H1 (cell line): ENCODE measurements around the gene MACC1. TPM values are rescaled to one million over a fixed set of nuclear protein-coding genes. Genes with fewer than 3 reads are reported as not detected.

Experiments used
- CTCF ChIA-PET: fragments of 300-600 bp; sonication (Branson Sonifier 250); formaldehyde crosslinking; loops from one replicate; lab custom pipeline; 2021; ENCODE audit not compliant: partially characterized antibody; lab: Charles Lee
- POLR2A ChIA-PET: fragments of 300-600 bp; sonication (Branson Sonifier 250); formaldehyde crosslinking; loops from one replicate; lab custom pipeline; 2021; ENCODE audit warnings: inconsistent platforms; ENCODE audit not compliant: partially characterized antibody; lab: Charles Lee
- DNase-seq, 2 experiments: peaks; one replicate each; pipeline versions ENCODE4 v3.0.0 to v3.0.0-alpha.2; 2010 to 2022; ENCODE audit warnings: low spot score in 2 of 2, low read depth in 1 of 2, mixed read lengths in 1 of 2
- FAIRE-seq: peaks from 2 replicates; lab custom pipeline; 2011; peaks lifted over from hg19 to GRCh38; lab: Jason Lieb, UNC
- H2AFZ ChIP-seq: 2 replicates; pipeline ENCODE4 v1.8.1; 2012; ENCODE audit warnings: low read length, inconsistent platforms
- H2AK5ac ChIP-seq: 2 replicates; pipeline ENCODE4 v1.6.1; 2013; ENCODE audit warnings: low read depth, low read length
- H2BK120ac ChIP-seq: replicated peaks from 2 replicates; pipeline ENCODE3; 2013; ENCODE audit warnings: low read depth, low read length, inconsistent platforms
- H2BK12ac ChIP-seq: 2 replicates; pipeline ENCODE4 v1.6.1; 2013; ENCODE audit warnings: low read depth, low read length
- H2BK15ac ChIP-seq: 2 replicates; pipeline ENCODE4 v1.6.1; 2013; ENCODE audit warnings: low read length
- H2BK20ac ChIP-seq: 2 replicates; pipeline ENCODE4 v1.6.1; 2013; ENCODE audit warnings: low read length
- H2BK5ac ChIP-seq: 2 replicates; pipeline ENCODE4 v1.6.1; 2013; ENCODE audit warnings: low read depth, low read length
- H3K14ac ChIP-seq: 2 replicates; pipeline ENCODE4 v1.6.1; 2013; ENCODE audit warnings: inconsistent platforms; ENCODE audit not compliant: insufficient read length
- H3K18ac ChIP-seq: 2 replicates; pipeline ENCODE4 v1.6.1; 2013; ENCODE audit warnings: low read length; ENCODE audit errors: extremely low read depth
- H3K23ac ChIP-seq: 2 replicates; pipeline ENCODE4 v1.6.1; 2013; ENCODE audit warnings: inconsistent platforms; ENCODE audit not compliant: insufficient read length
- H3K23me2 ChIP-seq: 2 replicates; pipeline ENCODE4 v1.6.1; 2013; ENCODE audit warnings: low read depth, low read length
- H3K27ac ChIP-seq: 2 replicates; pipeline ENCODE4 v1.6.1; 2011; ENCODE audit warnings: low read depth, low read length, inconsistent platforms
- H3K27me3 ChIP-seq, 4 experiments: replicated peaks in 1 of 4; 1 replicate in 1 of 4; 2 replicates in 3 of 4; pipeline versions ENCODE4 v1.6.1 to v1.8.1; 2011 to 2013; ENCODE audit warnings: low read length in 3 of 4, mild to moderate bottlenecking in 3 of 4, inconsistent platforms in 2 of 4, mixed read lengths in 2 of 4, moderate library complexity in 1 of 4; ENCODE audit not compliant: control insufficient read depth in 3 of 4, insufficient read depth in 3 of 4; ENCODE audit errors: extremely low read depth in 1 of 4
- H3K36me3 ChIP-seq, 4 experiments: 2 replicates each; pipeline versions ENCODE4 v1.6.1 to v1.8.1; 2011 to 2013; ENCODE audit warnings: mild to moderate bottlenecking in 4 of 4, low read length in 3 of 4, moderate library complexity in 2 of 4, control low read depth in 1 of 4, inconsistent platforms in 1 of 4; ENCODE audit not compliant: insufficient read depth in 4 of 4, control insufficient read depth in 2 of 4
- H3K4ac ChIP-seq: replicated peaks from 2 replicates; pipeline ENCODE3; 2013; ENCODE audit warnings: low read length, low read depth, mixed read lengths, inconsistent platforms; ENCODE audit not compliant: insufficient read length
- H3K4me1 ChIP-seq, 4 experiments: replicated peaks in 1 of 4; 1 replicate in 1 of 4; 2 replicates in 3 of 4; pipeline versions ENCODE4 v1.6.1 to v1.8.1; 2011 to 2013; ENCODE audit warnings: low read length in 3 of 4, inconsistent platforms in 2 of 4, mixed read lengths in 1 of 4; ENCODE audit not compliant: insufficient read depth in 4 of 4, control insufficient read depth in 3 of 4
- H3K4me2 ChIP-seq, 2 experiments: 2 replicates each; pipeline versions ENCODE4 v1.6.1 to v1.8.1; 2011 to 2013; ENCODE audit warnings: low read depth in 2 of 2, low read length in 2 of 2, control low read depth in 1 of 2, inconsistent platforms in 1 of 2, mild to moderate bottlenecking in 1 of 2; ENCODE audit not compliant: insufficient read depth in 1 of 2
- H3K4me3 ChIP-seq, 4 experiments: fragments of 200-600, 300-600 bp in 1 of 4; sonication (generic), shearing (Covaris generic), sonication (Bioruptor Twin) in 1 of 4; 2 replicates each; pipeline versions ENCODE4 v1.5.1 to v1.8.1; 2011 to 2016; ENCODE audit warnings: low read length in 4 of 4, low read depth in 3 of 4, control low read depth in 2 of 4, inconsistent platforms in 2 of 4, mild to moderate bottlenecking in 2 of 4, mixed read lengths in 1 of 4, moderate library complexity in 1 of 4; ENCODE audit not compliant: insufficient read depth in 2 of 4; ENCODE audit errors: extremely low read depth in 1 of 4
- H3K56ac ChIP-seq: replicated peaks from 2 replicates; pipeline ENCODE3; 2013; ENCODE audit warnings: low read depth, mild to moderate bottlenecking, mixed read lengths, low read length, inconsistent platforms; ENCODE audit not compliant: insufficient read length
- H3K79me1 ChIP-seq: 2 replicates; pipeline ENCODE4 v1.6.1; 2013; ENCODE audit warnings: low read depth, low read length, control low read depth
- H3K79me2 ChIP-seq, 2 experiments: 2 replicates each; pipeline versions ENCODE4 v1.6.1 to v1.8.1; 2012 to 2013; ENCODE audit warnings: low read length in 2 of 2, mild to moderate bottlenecking in 2 of 2, inconsistent platforms in 1 of 2; ENCODE audit not compliant: insufficient read depth in 2 of 2, control insufficient read depth in 1 of 2
- H3K9ac ChIP-seq, 4 experiments: replicated peaks in 1 of 4; 1 replicate in 1 of 4; 2 replicates in 3 of 4; pipeline versions ENCODE4 v1.6.1 to v1.8.1; 2011 to 2013; ENCODE audit warnings: low read depth in 3 of 4, low read length in 3 of 4, control low read depth in 2 of 4, mild to moderate bottlenecking in 2 of 4, moderate library complexity in 2 of 4, inconsistent platforms in 1 of 4; ENCODE audit errors: extremely low read depth in 1 of 4
- H3K9me3 ChIP-seq, 2 experiments: 2 replicates each; pipeline versions ENCODE4 v1.6.1 to v1.8.1; 2012 to 2013; ENCODE audit warnings: mild to moderate bottlenecking in 2 of 2, moderate library complexity in 2 of 2, control low read depth in 1 of 2, inconsistent platforms in 1 of 2, low read depth in 1 of 2, low read length in 1 of 2, mixed read lengths in 1 of 2; ENCODE audit not compliant: insufficient read depth in 2 of 2
- H4K20me1 ChIP-seq, 2 experiments: replicated peaks in 1 of 2; 2 replicates each; pipeline versions ENCODE3 to v1.8.1; 2011 to 2013; ENCODE audit warnings: inconsistent platforms in 2 of 2, low read length in 2 of 2, mild to moderate bottlenecking in 1 of 2; ENCODE audit not compliant: insufficient read depth in 2 of 2, control insufficient read depth in 1 of 2
- H4K5ac ChIP-seq: 2 replicates; pipeline ENCODE4 v1.6.1; 2013; ENCODE audit warnings: low read length, low read depth, mixed read lengths, inconsistent platforms; ENCODE audit not compliant: insufficient read length
- H4K8ac ChIP-seq: 2 replicates; pipeline ENCODE4 v1.8.0; 2013; ENCODE audit warnings: mild to moderate bottlenecking, moderate library complexity, low read length, inconsistent platforms; ENCODE audit not compliant: insufficient read depth; ENCODE audit errors: extremely low read depth
- H4K91ac ChIP-seq: replicated peaks from 2 replicates; pipeline ENCODE3; 2013; ENCODE audit warnings: low read length, mixed read lengths, inconsistent platforms; ENCODE audit not compliant: insufficient read length
- BACH1 ChIP-seq: IDR thresholded peaks from 2 replicates; pipeline ENCODE4 v1.6.1; 2012; ENCODE audit warnings: low read length, improper control_type of control experiment
- CBX8 ChIP-seq: fragments of 300-800, 300-1000 bp; sonication (generic); IDR thresholded peaks from 2 replicates; pipeline ENCODE4 v1.7.1; 2016; ENCODE audit warnings: low read depth, low read length, borderline replicate concordance
- CREB1 ChIP-seq: IDR thresholded peaks from 2 replicates; pipeline ENCODE4 v1.6.1; 2012; ENCODE audit warnings: inconsistent platforms
- CTBP2 ChIP-seq: IDR thresholded peaks from 2 replicates; pipeline ENCODE4 v1.7.0; 2011; ENCODE audit warnings: borderline replicate concordance, mild to moderate bottlenecking, moderate library complexity, mixed read lengths, low read length; ENCODE audit not compliant: insufficient read depth, insufficient read length
- EP300 ChIP-seq, 2 experiments: IDR thresholded peaks; 1 replicate in 1 of 2; 2 replicates in 1 of 2; pipeline ENCODE4 v1.6.1; 2011 to 2012; ENCODE audit warnings: low read depth in 2 of 2, low read length in 2 of 2, mild to moderate bottlenecking in 2 of 2, borderline replicate concordance in 1 of 2, inconsistent platforms in 1 of 2, moderate library complexity in 1 of 2
- EZH2 ChIP-seq: fragments of 200-600 bp; sonication (generic); IDR thresholded peaks from 2 replicates; pipeline ENCODE4 v1.7.1; 2012; ENCODE audit warnings: low read depth, mild to moderate bottlenecking, moderate library complexity, low read length, inconsistent platforms; ENCODE audit not compliant: severe bottlenecking
- GTF2F1 ChIP-seq: IDR thresholded peaks from 2 replicates; pipeline ENCODE4 v1.6.1; 2012; ENCODE audit warnings: low read depth, low read length, improper control_type of control experiment, borderline replicate concordance
- KDM5A ChIP-seq: fragments of 200-600 bp; IDR thresholded peaks from 2 replicates; pipeline ENCODE4 v1.7.1; 2012; ENCODE audit warnings: mild to moderate bottlenecking, low read length, inconsistent platforms, mixed read lengths
- MAFK ChIP-seq: IDR thresholded peaks from 2 replicates; pipeline ENCODE4 v1.6.1; 2012; ENCODE audit warnings: low read depth, mild to moderate bottlenecking, improper control_type of control experiment, low read length
- NRF1 ChIP-seq: IDR thresholded peaks from 2 replicates; pipeline ENCODE4 v1.6.1; 2011; ENCODE audit warnings: mild to moderate bottlenecking, low read depth, low read length, improper control_type of control experiment
- RXRA ChIP-seq: IDR thresholded peaks from 2 replicates; pipeline ENCODE4 v1.6.1; 2011; ENCODE audit warnings: low read depth, mild to moderate bottlenecking, low read length, moderate library complexity; ENCODE audit not compliant: insufficient read depth
- SIRT6 ChIP-seq: IDR thresholded peaks from one replicate; pipeline ENCODE4 v1.7.1; 2012; ENCODE audit warnings: low read length, inconsistent platforms
- SP1 ChIP-seq: IDR thresholded peaks from 2 replicates; pipeline ENCODE4 v1.6.1; 2011; ENCODE audit warnings: low read depth, low read length
- TAF1 ChIP-seq: IDR thresholded peaks from 2 replicates; pipeline ENCODE4 v1.6.1; 2011; ENCODE audit warnings: mild to moderate bottlenecking, low read depth, low read length
- TEAD4 ChIP-seq: IDR thresholded peaks from 2 replicates; pipeline ENCODE4 v1.6.1; 2012; ENCODE audit warnings: low read depth, low read length, inconsistent platforms, mixed read lengths
- WGBS, 2 experiments: shearing (Covaris generic) in 1 of 2; methylation state at CpG; one replicate each; pipeline versions ENCODE4 v1.1.6 to v1.1.7; 2013 to 2015; ENCODE audit warnings: low lambda C conversion rate in 2 of 2, mixed read lengths in 2 of 2, inconsistent platforms in 1 of 2, low coverage in 1 of 2, missing lambda C conversion rate in 1 of 2; ENCODE audit not compliant: insufficient replicate concordance in 2 of 2, insufficient coverage in 1 of 2, insufficient read length in 1 of 2; ENCODE audit errors: extremely low coverage in 1 of 2, missing lambda C conversion rate in 1 of 2; 5-methylcytosine and 5-hydroxymethylcytosine counted together
- polyA plus RNA-seq, 7 experiments: library from polyadenylated mRNA; depleted of rRNA in 3 of 7; stranded (reverse) in 5 of 7; unstranded in 2 of 7; fragments of >200 nt in 5 of 7; fragments of 200-250 nt in 2 of 7; gene quantifications; 1 replicate in 5 of 7; 2 replicates in 1 of 7; 4 replicates in 1 of 7; pipeline versions ENCODE4 v1.2.1 to v1.2.3, GENCODE V29; 2011 to 2013; ENCODE audit warnings: missing spikeins in 2 of 7, mixed read lengths in 2 of 7
- total RNA-seq: library from RNA; stranded (reverse); fragmentation: NEBNext Ultra II Directional; extraction: Animal tissue kit (Norgen Biotek cat#: 25700); gene quantifications from 2 replicates; pipeline ENCODE4 v1.2.1, GENCODE V29; 2021

MACC1 gene
- total and polyA plus RNA-seq, 2 of the 8 experiments (the other 6 are each of a cell fraction or from before 2014, with no cell fraction given) = 2.0 to 17.2 TPM

DNA sequence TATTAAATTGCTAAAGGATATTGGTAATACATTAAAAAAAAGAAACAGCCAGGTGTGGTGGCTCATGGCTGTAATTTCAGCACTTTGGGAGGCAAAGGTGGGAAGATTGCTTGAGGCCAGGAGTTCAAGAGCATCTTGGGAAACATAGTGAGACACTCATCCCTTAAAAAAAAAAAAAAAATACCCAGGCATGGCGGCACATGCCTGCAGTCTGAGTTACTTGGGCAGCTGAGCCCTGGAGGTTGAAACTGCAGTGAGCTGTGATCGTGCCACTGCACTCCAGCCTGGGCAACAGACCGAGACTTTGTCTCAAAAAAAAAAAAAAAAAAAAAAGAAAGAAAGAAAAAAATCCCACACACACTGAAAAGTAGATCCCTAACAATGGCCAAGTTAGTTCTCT is 59.7 kb downstream of the MACC1 start:
- no peak for FAIRE-seq
- no peaks in the 10 kb centered on the region for H3K23me2 ChIP-seq
- TF ChIP-seq KDM5A (no peak), TAF1 (no peak), SIRT6 (no peak), EZH2 (no peak), MAFK (no peak), GTF2F1 (no peak), EP300 (IDR thresholded peaks at IDR 0.05; ENCODE audit: borderline replicate concordance in 1 of 2, low read depth in 2 of 2, low read length in 2 of 2) (no peak), CREB1 (no peak), CTBP2 (no peak), BACH1 (no peak), NRF1 (no peak), CBX8 (no peak), RXRA (no peak), SP1 (no peak), TEAD4 (no peak)

More for the DNA sequence above, 59.7 kb downstream of the MACC1 start:
- no peaks in the 10 kb centered on the region for H3K79me1 ChIP-seq
- 89% methylated on average over 3 of the region's 3 CpGs; no CpG with 5 or more reads in 1 of the 2 experiments for WGBS, 2 experiments
- no peaks in the 10 kb centered on the region for H4K20me1 ChIP-seq
- H4K5ac ChIP-seq = no peak overlapping the region
- DNase-seq = no peak
- H3K4me1 ChIP-seq = no peaks in the 10 kb centered on the region
- H2AFZ ChIP-seq = no peak overlapping the region
- no peaks in the 10 kb centered on the region for H3K27me3 ChIP-seq
- H3K4ac ChIP-seq = no peak overlapping the region
- no peak overlapping the region for H2BK120ac ChIP-seq
- no peak overlapping the region for H2BK5ac ChIP-seq
- H3K36me3 ChIP-seq = peaks cover 0 to 9% (median 3%) of the 10 kb centered on the region in 4 experiments; a peak in 4 of 8 replicates
- no peak overlapping the region for H2BK15ac ChIP-seq
- H4K91ac ChIP-seq = no peak overlapping the region
- no peak overlapping the region for H2AK5ac ChIP-seq
- CTCF ChIA-PET = interaction anchor here (2.2 kb wide), 1 partner anchor 15 kb away, joined by 13 read pairs; no protein-coding TSS in a partner anchor
- H3K9ac ChIP-seq = no peak overlapping the region
- H3K14ac ChIP-seq = no peak overlapping the region
- no peak overlapping the region for H2BK12ac ChIP-seq
- H3K27ac ChIP-seq = no peak overlapping the region
- no peak overlapping the region for H3K23ac ChIP-seq
- no peak overlapping the region for H3K4me2 ChIP-seq
- no peak overlapping the region for H3K18ac ChIP-seq
- H3K79me2 ChIP-seq = no peaks in the 10 kb centered on the region
- H4K8ac ChIP-seq = no peak overlapping the region; the same call in 1 of the 2 replicates
- no peak overlapping the region for H2BK20ac ChIP-seq
- no peak overlapping the region for H3K4me3 ChIP-seq
- peaks cover 0 to 3% of the 10 kb centered on the region in 2 experiments; a peak in 1 of 4 replicates for H3K9me3 ChIP-seq
- POLR2A ChIA-PET = no interaction called here
- H3K56ac ChIP-seq = no peak overlapping the region
